Thyroid gland (tissue), 4 donors: ENCODE measurements around the gene RASL12.

Experiments
- POLR2A ChIP-seq, 2 donors: fragments of 450-650 bp; IDR thresholded peaks; one replicate each; pipeline ENCODE4 v1.6.1; 2017; ENCODE audit warnings: antibody characterized with exemption in 2 of 2, mild to moderate bottlenecking in 2 of 2, moderate library complexity in 1 of 2
- TF ChIP-seq, protein P1 (sequence below), 6 experiments: fragments of 200-600 bp in 3 of 6; fragments of 450-650 bp in 3 of 6; sonication (generic) in 3 of 6; IDR thresholded peaks; one replicate each; pipeline ENCODE4 v1.5.1; 2016 to 2019; ENCODE audit warnings: antibody characterized with exemption in 6 of 6, mild to moderate bottlenecking in 2 of 6, inconsistent platforms in 1 of 6, moderate library complexity in 1 of 6

DNA sequence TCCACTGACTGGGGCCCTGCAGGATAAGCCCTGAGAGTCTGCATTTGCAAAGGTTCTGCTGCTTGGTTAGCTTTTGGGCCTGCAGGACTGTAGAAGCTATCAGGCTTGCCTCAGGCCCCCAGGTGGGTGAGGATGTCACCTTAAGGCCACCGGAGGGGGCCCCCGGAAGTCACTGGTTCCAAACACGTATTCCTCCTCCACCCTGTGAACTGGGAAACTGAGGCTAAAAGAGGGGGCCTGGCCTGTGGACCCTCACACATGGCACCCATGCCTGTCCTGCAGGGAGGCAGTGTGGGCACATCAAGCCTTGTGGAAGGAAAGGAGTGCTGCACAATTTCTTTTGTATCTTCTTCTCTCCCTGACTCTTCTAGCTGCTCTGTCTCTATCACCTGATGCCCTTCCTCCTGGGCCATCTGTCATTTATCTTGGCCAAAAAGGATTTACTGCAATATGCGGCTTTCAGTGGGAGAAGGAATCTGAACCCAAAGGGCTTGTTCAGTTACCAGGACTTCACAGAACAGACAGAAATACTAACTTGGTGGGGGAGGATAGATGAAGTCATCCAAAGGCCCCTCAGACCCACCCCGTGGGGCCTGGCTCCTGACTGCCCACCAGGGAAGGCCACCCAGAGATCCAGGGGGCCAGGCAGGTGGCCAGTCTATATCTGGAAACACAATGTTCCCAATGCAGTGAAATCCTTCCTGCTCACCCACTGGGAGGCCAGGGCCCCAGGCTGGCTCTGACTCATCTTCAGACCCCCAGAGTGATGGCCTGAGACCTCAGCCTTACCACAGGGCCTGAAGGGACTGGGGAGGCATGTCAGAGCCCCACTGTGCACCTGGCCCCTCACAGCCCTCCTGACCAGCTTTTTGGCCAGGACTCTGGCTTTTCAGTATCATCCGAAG, 28.9 kb upstream of the RASL12 start:
- TF ChIP-seq, protein P1, sequence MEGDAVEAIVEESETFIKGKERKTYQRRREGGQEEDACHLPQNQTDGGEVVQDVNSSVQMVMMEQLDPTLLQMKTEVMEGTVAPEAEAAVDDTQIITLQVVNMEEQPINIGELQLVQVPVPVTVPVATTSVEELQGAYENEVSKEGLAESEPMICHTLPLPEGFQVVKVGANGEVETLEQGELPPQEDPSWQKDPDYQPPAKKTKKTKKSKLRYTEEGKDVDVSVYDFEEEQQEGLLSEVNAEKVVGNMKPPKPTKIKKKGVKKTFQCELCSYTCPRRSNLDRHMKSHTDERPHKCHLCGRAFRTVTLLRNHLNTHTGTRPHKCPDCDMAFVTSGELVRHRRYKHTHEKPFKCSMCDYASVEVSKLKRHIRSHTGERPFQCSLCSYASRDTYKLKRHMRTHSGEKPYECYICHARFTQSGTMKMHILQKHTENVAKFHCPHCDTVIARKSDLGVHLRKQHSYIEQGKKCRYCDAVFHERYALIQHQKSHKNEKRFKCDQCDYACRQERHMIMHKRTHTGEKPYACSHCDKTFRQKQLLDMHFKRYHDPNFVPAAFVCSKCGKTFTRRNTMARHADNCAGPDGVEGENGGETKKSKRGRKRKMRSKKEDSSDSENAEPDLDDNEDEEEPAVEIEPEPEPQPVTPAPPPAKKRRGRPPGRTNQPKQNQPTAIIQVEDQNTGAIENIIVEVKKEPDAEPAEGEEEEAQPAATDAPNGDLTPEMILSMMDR (IDR thresholded peaks at IDR 0.05) = no peak
- TF ChIP-seq POLR2A (IDR thresholded peaks at IDR 0.05) = no peak
